H9 (cell line): ENCODE measurements around the gene NT5C. TPM values are rescaled to one million over a fixed set of nuclear protein-coding genes. Genes with fewer than 3 reads are reported as not detected.

Source experiments
- DNase-seq: peaks from one replicate; pipeline ENCODE4 v3.0.0-alpha.2; 2017
- H2AFZ ChIP-seq: one replicate; pipeline ENCODE4 v1.6.1; 2013; ENCODE audit warnings: mild to moderate bottlenecking, low read length, control low read depth, moderate library complexity
- H2AK5ac ChIP-seq: 2 replicates; pipeline ENCODE4 v1.6.1; 2013; ENCODE audit warnings: low read length, control low read depth, mixed read lengths; ENCODE audit not compliant: insufficient read length
- H2BK120ac ChIP-seq: one replicate; pipeline ENCODE4 v1.6.1; 2013; ENCODE audit warnings: low read depth, mild to moderate bottlenecking, low read length, control low read depth, inconsistent platforms; ENCODE audit not compliant: poor library complexity, severe bottlenecking
- H2BK12ac ChIP-seq: 2 replicates; pipeline ENCODE4 v1.6.1; 2013; ENCODE audit warnings: low read length, control low read depth, mixed read lengths, low read depth; ENCODE audit not compliant: insufficient read length
- H2BK15ac ChIP-seq: 2 replicates; pipeline ENCODE4 v1.6.1; 2013; ENCODE audit warnings: low read depth, low read length, control low read depth
- H2BK20ac ChIP-seq: one replicate; pipeline ENCODE4 v1.6.1; 2013; ENCODE audit warnings: low read depth, mild to moderate bottlenecking, low read length, control low read depth, inconsistent platforms; ENCODE audit not compliant: poor library complexity, severe bottlenecking
- H2BK5ac ChIP-seq: 2 replicates; pipeline ENCODE4 v1.6.1; 2013; ENCODE audit warnings: low read length, control low read depth, mixed read lengths; ENCODE audit not compliant: insufficient read length
- H3K14ac ChIP-seq: 2 replicates; pipeline ENCODE4 v1.6.1; 2013; ENCODE audit warnings: low read length, control low read depth; ENCODE audit not compliant: insufficient read depth
- H3K18ac ChIP-seq: 2 replicates; pipeline ENCODE4 v1.6.1; 2013; ENCODE audit warnings: low read depth, mild to moderate bottlenecking, mixed read lengths, low read length, control low read depth; ENCODE audit not compliant: insufficient read length
- H3K23ac ChIP-seq: 2 replicates; pipeline ENCODE4 v1.6.1; 2013; ENCODE audit warnings: low read length, control low read depth, mixed read lengths, low read depth; ENCODE audit not compliant: insufficient read length
- H3K23me2 ChIP-seq: 2 replicates; pipeline ENCODE4 v1.6.1; 2013; ENCODE audit warnings: low read depth, mild to moderate bottlenecking, mixed read lengths, low read length, control low read depth; ENCODE audit not compliant: insufficient read length, poor library complexity, severe bottlenecking
- H3K27ac ChIP-seq: 2 replicates; pipeline ENCODE4 v1.5.1; 2013; ENCODE audit warnings: low read length, control low read depth, mixed read lengths, low read depth; ENCODE audit not compliant: insufficient read length
- H3K27me3 ChIP-seq: 2 replicates; pipeline ENCODE4 v1.6.1; 2013; ENCODE audit warnings: low read length, control low read depth, inconsistent platforms; ENCODE audit not compliant: insufficient read depth
- H3K4ac ChIP-seq: 2 replicates; pipeline ENCODE4 v1.6.1; 2013; ENCODE audit warnings: low read depth, mild to moderate bottlenecking, control low read depth, inconsistent platforms, low read length, moderate library complexity
- H3K4me1 ChIP-seq: 2 replicates; pipeline ENCODE4 v1.6.1; 2013; ENCODE audit warnings: low read length, control low read depth, inconsistent platforms; ENCODE audit not compliant: insufficient read depth
- H3K4me2 ChIP-seq: 2 replicates; pipeline ENCODE4 v1.6.1; 2013; ENCODE audit warnings: low read length, control low read depth, mixed read lengths; ENCODE audit not compliant: insufficient read length, insufficient read depth
- H3K56ac ChIP-seq: 2 replicates; pipeline ENCODE4 v1.6.1; 2013; ENCODE audit warnings: low read depth, mild to moderate bottlenecking, mixed read lengths, low read length, control low read depth; ENCODE audit not compliant: insufficient read length
- H3K79me1 ChIP-seq: 2 replicates; pipeline ENCODE4 v1.6.1; 2013; ENCODE audit warnings: low read depth, mild to moderate bottlenecking, moderate library complexity, low read length, control low read depth, inconsistent platforms; ENCODE audit not compliant: insufficient read depth, poor library complexity, severe bottlenecking
- H3K79me2 ChIP-seq: 2 replicates; pipeline ENCODE4 v1.6.1; 2013; ENCODE audit warnings: low read length, control low read depth, inconsistent platforms; ENCODE audit not compliant: insufficient read depth
- H3K9ac ChIP-seq: 2 replicates; pipeline ENCODE4 v1.6.1; 2013; ENCODE audit warnings: low read length, control low read depth, mixed read lengths; ENCODE audit not compliant: insufficient read length; ENCODE audit errors: extremely low read depth
- H3K9me3 ChIP-seq: one replicate; pipeline ENCODE4 v1.6.1; 2013; ENCODE audit warnings: low read depth, low read length, inconsistent platforms; ENCODE audit not compliant: control insufficient read depth
- H3T11ph ChIP-seq: one replicate; pipeline ENCODE4 v1.6.1; 2013; ENCODE audit warnings: mild to moderate bottlenecking, low read length, control low read depth, inconsistent platforms
- H4K20me1 ChIP-seq: one replicate; pipeline ENCODE4 v1.6.1; 2013; ENCODE audit not compliant: control insufficient read depth, insufficient read length, insufficient read depth
- H4K5ac ChIP-seq: 2 replicates; pipeline ENCODE4 v1.6.1; 2013; ENCODE audit warnings: low read depth, mild to moderate bottlenecking, mixed read lengths, low read length, control low read depth; ENCODE audit not compliant: insufficient read length
- H4K8ac ChIP-seq: replicated peaks from 2 replicates; pipeline ENCODE4 v1.6.1; 2013; ENCODE audit warnings: low read length, control low read depth, mixed read lengths, low read depth; ENCODE audit not compliant: insufficient read length
- H4K91ac ChIP-seq: 2 replicates; pipeline ENCODE4 v1.6.1; 2013; ENCODE audit warnings: low read depth, mild to moderate bottlenecking, moderate library complexity, mixed read lengths, low read length, control low read depth; ENCODE audit not compliant: insufficient read length
- H3K27ac Mint-ChIP-seq, 3 experiments: 2 replicates in 2 of 3; 3 replicates in 1 of 3; pipeline ENCODE4 v1.8.0; 2020 to 2021; ENCODE audit warnings: mixed read lengths in 3 of 3, mild to moderate bottlenecking in 1 of 3, moderate library complexity in 1 of 3
- H3K27me3 Mint-ChIP-seq: 2 replicates; pipeline ENCODE4 v1.8.0; 2021; ENCODE audit warnings: low read depth, mild to moderate bottlenecking, moderate library complexity, mixed read lengths
- H3K36me3 Mint-ChIP-seq, 3 experiments: 2 replicates in 2 of 3; 3 replicates in 1 of 3; pipeline ENCODE4 v1.8.0; 2020 to 2021; ENCODE audit warnings: low read depth in 3 of 3, mixed read lengths in 3 of 3; ENCODE audit not compliant: insufficient read depth in 1 of 3
- H3K4me1 Mint-ChIP-seq, 2 experiments: 2 replicates each; pipeline ENCODE4 v1.8.0; 2020; ENCODE audit warnings: mixed read lengths in 2 of 2
- H3K4me3 Mint-ChIP-seq, 2 experiments: 2 replicates in 1 of 2; 3 replicates in 1 of 2; pipeline ENCODE4 v1.8.0; 2020 to 2021; ENCODE audit warnings: mild to moderate bottlenecking in 2 of 2, mixed read lengths in 2 of 2, moderate library complexity in 1 of 2
- H3K9me3 Mint-ChIP-seq, 2 experiments: 2 replicates in 1 of 2; 3 replicates in 1 of 2; pipeline ENCODE4 v1.8.0; 2020; ENCODE audit warnings: mild to moderate bottlenecking in 2 of 2, mixed read lengths in 2 of 2, moderate library complexity in 1 of 2
- WGBS: extraction: QIAGEN DNeasy Blood & Tissue Kit; methylation state at CpG from one replicate; pipeline ENCODE4 v1.1.7; 2013; ENCODE audit warnings: missing lambda C conversion rate, low lambda C conversion rate, mixed read lengths; ENCODE audit not compliant: insufficient read length; ENCODE audit errors: extremely low coverage; 5-methylcytosine and 5-hydroxymethylcytosine counted together
- total RNA-seq: library from RNA; stranded (reverse); gene quantifications from 2 replicates; pipeline ENCODE4 v1.2.1, GENCODE V29; 2021
- TF ChIP-seq, protein P1 (sequence below): fragments of 200-600 bp; sonication (generic); conservative IDR thresholded peaks from 3 replicates; pipeline ENCODE4 v1.8.0; 2021; ENCODE audit warnings: antibody characterized with exemption, mild to moderate bottlenecking

The NT5C gene
- total RNA-seq, 1 experiment from 2014 or later: 77.7 TPM

DNA sequence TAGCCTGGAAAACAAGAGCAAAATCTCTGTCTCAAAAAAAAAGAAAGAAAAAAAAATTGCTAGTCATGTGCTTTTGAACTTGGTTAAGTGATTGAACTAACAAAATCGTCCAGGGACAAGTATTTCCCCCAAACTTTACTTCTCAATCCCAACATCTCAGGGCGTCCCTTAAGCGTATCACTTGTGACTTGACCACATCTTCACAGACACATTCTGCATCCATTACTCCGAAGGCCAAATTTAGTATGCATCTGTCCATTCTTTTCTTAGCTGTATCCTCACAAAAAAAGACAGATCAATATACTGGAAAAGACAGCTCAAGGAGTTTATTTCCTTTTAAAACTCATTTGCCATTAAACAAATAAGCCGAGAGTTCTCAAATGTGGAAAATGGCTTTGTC lies 28.7 kb upstream of the NT5C start:
- no peak overlapping the region for H3K56ac ChIP-seq
- peaks cover 0 to 4% of the 10 kb centered on the region in 2 experiments; a peak in 1 of 5 replicates for H3K9me3 Mint-ChIP-seq
- H4K20me1 ChIP-seq: no peaks in the 10 kb centered on the region
- no peak overlapping the region for H3K9ac ChIP-seq
- H3K23ac ChIP-seq: no peak overlapping the region
- H3T11ph ChIP-seq: no peak overlapping the region
- H2BK20ac ChIP-seq: no peak overlapping the region
- H2BK120ac ChIP-seq: no peak overlapping the region
- H3K27me3 Mint-ChIP-seq: no peaks in the 10 kb centered on the region
- no peak overlapping the region for H2BK15ac ChIP-seq
- H3K23me2 ChIP-seq: no peaks in the 10 kb centered on the region
- no peak overlapping the region for H2BK12ac ChIP-seq
- WGBS: no CpG with 5 or more reads among the region's 5 CpGs
- H3K14ac ChIP-seq: no peak overlapping the region
- peaks cover 2 to 18% (median 8%) of the 10 kb centered on the region in 3 experiments; a peak in 5 of 7 replicates for H3K36me3 Mint-ChIP-seq
- no peak overlapping the region for H3K4me2 ChIP-seq
- no peak overlapping the region for H3K4ac ChIP-seq
- H3K4me1 Mint-ChIP-seq: peaks cover 4 to 12% of the 10 kb centered on the region in 2 experiments
- no peaks in the 10 kb centered on the region for H3K27me3 ChIP-seq
- H3K27ac Mint-ChIP-seq: peak overlapping the region in 1 of 3 experiments; percentile 60; a peak in 1 of 7 replicates
- H4K8ac ChIP-seq: no peak overlapping the region
- H3K27ac ChIP-seq: no peak overlapping the region
- TF ChIP-seq, protein P1, sequence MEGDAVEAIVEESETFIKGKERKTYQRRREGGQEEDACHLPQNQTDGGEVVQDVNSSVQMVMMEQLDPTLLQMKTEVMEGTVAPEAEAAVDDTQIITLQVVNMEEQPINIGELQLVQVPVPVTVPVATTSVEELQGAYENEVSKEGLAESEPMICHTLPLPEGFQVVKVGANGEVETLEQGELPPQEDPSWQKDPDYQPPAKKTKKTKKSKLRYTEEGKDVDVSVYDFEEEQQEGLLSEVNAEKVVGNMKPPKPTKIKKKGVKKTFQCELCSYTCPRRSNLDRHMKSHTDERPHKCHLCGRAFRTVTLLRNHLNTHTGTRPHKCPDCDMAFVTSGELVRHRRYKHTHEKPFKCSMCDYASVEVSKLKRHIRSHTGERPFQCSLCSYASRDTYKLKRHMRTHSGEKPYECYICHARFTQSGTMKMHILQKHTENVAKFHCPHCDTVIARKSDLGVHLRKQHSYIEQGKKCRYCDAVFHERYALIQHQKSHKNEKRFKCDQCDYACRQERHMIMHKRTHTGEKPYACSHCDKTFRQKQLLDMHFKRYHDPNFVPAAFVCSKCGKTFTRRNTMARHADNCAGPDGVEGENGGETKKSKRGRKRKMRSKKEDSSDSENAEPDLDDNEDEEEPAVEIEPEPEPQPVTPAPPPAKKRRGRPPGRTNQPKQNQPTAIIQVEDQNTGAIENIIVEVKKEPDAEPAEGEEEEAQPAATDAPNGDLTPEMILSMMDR: no peak
- no peak overlapping the region for H2AK5ac ChIP-seq
- no peak overlapping the region for H3K4me3 Mint-ChIP-seq
- H3K4me1 ChIP-seq: no peaks in the 10 kb centered on the region
- H3K9me3 ChIP-seq: no peaks in the 10 kb centered on the region
- H2BK5ac ChIP-seq: no peak overlapping the region
- no peaks in the 10 kb centered on the region for H3K79me1 ChIP-seq
- H4K91ac ChIP-seq: no peak overlapping the region
- DNase-seq: no peak
- no peak overlapping the region for H4K5ac ChIP-seq
- no peak overlapping the region for H2AFZ ChIP-seq
- H3K18ac ChIP-seq: no peak overlapping the region
- H3K79me2 ChIP-seq: no peaks in the 10 kb centered on the region
